SK-N-SH (cell line): ENCODE data around the gene NKX2-3. TPM values are rescaled to one million over a fixed set of nuclear protein-coding genes. Genes with fewer than 3 reads are reported as not detected.

Experiments used
- CTCF ChIA-PET: fragments of 300-600, 350-600 bp; formaldehyde crosslinking; extraction: SDS; loops from one replicate; lab custom pipeline; 2021; lab: Yijun Ruan, JAX
- POLR2A ChIA-PET: fragments of 350-600 bp; sonication (Branson Sonifier 250); formaldehyde crosslinking; extraction: SDS; loops from one replicate; lab custom pipeline; 2020; ENCODE audit warnings: antibody characterized with exemption, inconsistent platforms; lab: Yijun Ruan, JAX
- DNase-seq: peaks from one replicate; pipeline ENCODE4 v3.0.0; 2012
- H2AFZ ChIP-seq: fragments of 200-600 bp; sonication (generic); 2 replicates; pipeline ENCODE4 v1.8.1; 2016; ENCODE audit warnings: antibody characterized with exemption, mild to moderate bottlenecking, low read depth
- H3F3A ChIP-seq: fragments of 200-600 bp; sonication (generic); replicated peaks from 2 replicates; pipeline ENCODE3; 2016; ENCODE audit warnings: antibody characterized with exemption, mild to moderate bottlenecking; ENCODE audit not compliant: insufficient read depth
- H3K27ac ChIP-seq, 2 experiments: fragments of 200-500 bp in 1 of 2; fragments of 200-600 bp in 1 of 2; sonication (Bioruptor generic) in 1 of 2; sonication (generic), shearing (Covaris generic) in 1 of 2; 2 replicates each; pipeline versions ENCODE4 v1.5.1 to v1.6.1; 2014 to 2016; ENCODE audit warnings: low read depth in 2 of 2, inconsistent platforms in 1 of 2, low read length in 1 of 2, mild to moderate bottlenecking in 1 of 2, mixed read lengths in 1 of 2
- H3K27me3 ChIP-seq: fragments of 200-600 bp; sonication (generic), shearing (Covaris generic); 2 replicates; pipeline ENCODE4 v1.6.1; 2016; ENCODE audit warnings: mixed run types; ENCODE audit not compliant: insufficient read depth
- H3K36me3 ChIP-seq, 2 experiments: fragments of 200-500 bp in 1 of 2; fragments of 200-600 bp in 1 of 2; sonication (Bioruptor generic) in 1 of 2; sonication (generic) in 1 of 2; replicated peaks in 1 of 2; 2 replicates each; pipeline versions ENCODE3 to v1.5.1; 2014 to 2016; ENCODE audit warnings: low read length in 1 of 2, mild to moderate bottlenecking in 1 of 2; ENCODE audit not compliant: insufficient read depth in 2 of 2, control insufficient read depth in 1 of 2
- H3K4me1 ChIP-seq, 2 experiments: fragments of 200-500 bp in 1 of 2; fragments of 200-600 bp in 1 of 2; sonication (Bioruptor generic) in 1 of 2; sonication (generic), shearing (Covaris generic) in 1 of 2; 2 replicates each; pipeline versions ENCODE4 v1.5.1 to v1.6.1; 2014 to 2016; ENCODE audit warnings: low read depth in 1 of 2, low read length in 1 of 2, mixed run types in 1 of 2; ENCODE audit not compliant: insufficient read depth in 2 of 2, control insufficient read depth in 1 of 2
- H3K4me2 ChIP-seq: fragments of 200-600 bp; sonication (generic), shearing (Covaris generic); 2 replicates; pipeline ENCODE4 v1.6.1; 2017; ENCODE audit warnings: mixed run types
- H3K4me3 ChIP-seq, 2 experiments: fragments of 200-500 bp in 1 of 2; fragments of 200-600 bp in 1 of 2; sonication (Bioruptor generic) in 1 of 2; sonication (generic), shearing (Covaris generic) in 1 of 2; 2 replicates each; pipeline versions ENCODE4 v1.5.1 to v1.8.1; 2014 to 2016; ENCODE audit warnings: low read depth in 2 of 2, inconsistent platforms in 1 of 2, low read length in 1 of 2, mild to moderate bottlenecking in 1 of 2, mixed read lengths in 1 of 2, moderate library complexity in 1 of 2
- H3K79me2 ChIP-seq: fragments of 200-600 bp; sonication (generic); 2 replicates; pipeline ENCODE4 v1.8.1; 2017; ENCODE audit warnings: mild to moderate bottlenecking; ENCODE audit not compliant: insufficient read depth
- H3K9ac ChIP-seq: fragments of 200-600 bp; sonication (generic); 2 replicates; pipeline ENCODE4 v1.6.1; 2017; ENCODE audit warnings: mixed run types
- H3K9me2 ChIP-seq: fragments of 200-600 bp; sonication (generic); 2 replicates; pipeline ENCODE4 v1.6.1; 2017; ENCODE audit warnings: mixed run types
- H3K9me3 ChIP-seq: fragments of 200-600 bp; sonication (generic); 2 replicates; pipeline ENCODE4 v1.6.1; 2017; ENCODE audit warnings: mixed run types, mild to moderate bottlenecking, moderate library complexity
- H4K20me1 ChIP-seq: fragments of 200-600 bp; sonication (generic); 2 replicates; pipeline ENCODE4 v1.6.1; 2017; ENCODE audit warnings: mild to moderate bottlenecking, mixed run types; ENCODE audit not compliant: insufficient read depth
- EP300 ChIP-seq, 2 experiments: IDR thresholded peaks; 2 replicates each; pipeline versions ENCODE4 v1.4.0 to v1.6.1; 2012; ENCODE audit warnings: borderline replicate concordance in 1 of 2, low read depth in 1 of 2, low read length in 1 of 2
- EZH2phosphoT487 ChIP-seq: fragments of 200-600 bp; sonication (generic); IDR thresholded peaks from 2 replicates; pipeline ENCODE4 v1.6.1; 2017; ENCODE audit warnings: low read depth, mixed run types, mild to moderate bottlenecking, antibody characterized with exemption, moderate library complexity, borderline replicate concordance
- FOXJ3 ChIP-seq: sonication (generic); formaldehyde crosslinking; IDR thresholded peaks from 2 replicates; pipeline ENCODE4 v1.5.1; 2020; ENCODE audit warnings: mild to moderate bottlenecking, missing genetic modification reagents
- FOXM1 ChIP-seq: IDR thresholded peaks from 2 replicates; pipeline ENCODE4 v1.4.0; 2012; ENCODE audit warnings: low read depth, mild to moderate bottlenecking
- GATA2 ChIP-seq: sonication (generic); formaldehyde crosslinking; IDR thresholded peaks from 2 replicates; pipeline ENCODE4 v1.5.0; 2020; ENCODE audit warnings: mild to moderate bottlenecking, missing genetic modification reagents
- MEF2A ChIP-seq: IDR thresholded peaks from 2 replicates; pipeline ENCODE4 v1.4.0; 2012; ENCODE audit warnings: low read depth, borderline replicate concordance
- MXI1 ChIP-seq: IDR thresholded peaks from 2 replicates; pipeline ENCODE4 v1.6.1; 2012; ENCODE audit warnings: mild to moderate bottlenecking, low read depth, low read length, improper control_type of control experiment
- RXRA ChIP-seq: IDR thresholded peaks from 2 replicates; pipeline ENCODE4 v1.4.0; 2012; ENCODE audit warnings: low read depth, mild to moderate bottlenecking, borderline replicate concordance
- SIN3A ChIP-seq: IDR thresholded peaks from 2 replicates; pipeline ENCODE4 v1.6.1; 2012; ENCODE audit warnings: low read depth, mild to moderate bottlenecking, low read length, moderate library complexity, borderline replicate concordance
- SMC3 ChIP-seq: IDR thresholded peaks from 2 replicates; pipeline ENCODE4 v1.6.1; 2012; ENCODE audit warnings: low read depth, low read length, improper control_type of control experiment
- TAF1 ChIP-seq: IDR thresholded peaks from 2 replicates; pipeline ENCODE4 v1.6.1; 2012; ENCODE audit warnings: low read depth, mild to moderate bottlenecking, low read length, moderate library complexity, borderline replicate concordance
- WGBS: methylation state at CpG from one replicate; pipeline ENCODE4 v1.1.6; 2017; ENCODE audit warnings: low lambda C conversion rate; 5-methylcytosine and 5-hydroxymethylcytosine counted together
- polyA plus RNA-seq, 3 experiments: library from polyadenylated mRNA; depleted of rRNA; stranded (reverse); fragments of >200 nt; gene quantifications; 2 replicates each; pipeline ENCODE4 v1.2.3, GENCODE V29; 2012
- TF ChIP-seq, protein P1 (sequence below): IDR thresholded peaks from 2 replicates; pipeline ENCODE4 v1.6.1; 2012; ENCODE audit warnings: mild to moderate bottlenecking, low read depth, low read length, moderate library complexity
- TF ChIP-seq, protein P2 (sequence below): IDR thresholded peaks from 2 replicates; pipeline ENCODE4 v1.4.0; 2012; ENCODE audit warnings: low read depth, borderline replicate concordance
- TF ChIP-seq, protein P3 (sequence below): fragments of 200-600 bp; sonication (generic); IDR thresholded peaks from 2 replicates; pipeline ENCODE4 v1.6.1; 2017; ENCODE audit warnings: antibody characterized with exemption, mild to moderate bottlenecking, moderate library complexity
- TF ChIP-seq, protein P4 (sequence below): fragments of 150-350 bp; IDR thresholded peaks from 2 replicates; pipeline ENCODE4 v1.6.1; 2017; ENCODE audit warnings: antibody characterized with exemption, low read length, low read depth, borderline replicate concordance
- TF ChIP-seq, protein P5 (sequence below): IDR thresholded peaks from 2 replicates; pipeline ENCODE4 v1.4.0; 2012; ENCODE audit warnings: low read depth, borderline replicate concordance

Gene NKX2-3
- polyA plus RNA-seq, 1 of the 3 experiments (the other 2 are of a cell fraction): not detected

DNA sequence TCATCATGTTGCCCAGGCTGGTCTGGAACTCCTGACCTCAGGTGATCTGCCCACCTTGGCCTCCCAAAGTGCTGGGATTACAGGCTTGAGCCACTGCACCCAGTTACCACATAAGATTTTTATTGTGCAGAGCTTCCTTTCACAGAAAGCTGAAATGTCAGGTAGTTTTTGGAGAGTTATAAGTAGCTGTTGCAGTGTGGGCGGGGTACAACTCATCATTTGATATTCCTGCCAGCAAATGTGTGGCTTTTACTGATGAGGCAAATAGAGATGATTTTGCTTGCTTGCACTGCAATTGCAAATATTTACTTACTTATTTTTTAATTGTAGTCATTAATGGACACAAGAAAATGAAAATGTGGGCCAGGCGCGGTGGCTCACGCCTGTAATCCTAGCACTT, 32.4 kb downstream of the NKX2-3 start:
- no peaks in the 10 kb centered on the region for H3K36me3 ChIP-seq
- no peak overlapping the region for H3K4me3 ChIP-seq
- H3K4me2 ChIP-seq: no peak overlapping the region
- H3F3A ChIP-seq: no peaks in the 10 kb centered on the region
- CTCF ChIA-PET: interaction anchor here (0.7 kb wide), 1 partner anchor 47 kb away, joined by 3 read pairs; no protein-coding TSS in a partner anchor
- H3K79me2 ChIP-seq: no peaks in the 10 kb centered on the region
- no peaks in the 10 kb centered on the region for H3K9me2 ChIP-seq
- H3K9me3 ChIP-seq: no peaks in the 10 kb centered on the region
- no peak overlapping the region for H2AFZ ChIP-seq
- H3K27me3 ChIP-seq: peaks cover 38% of the 10 kb centered on the region
- H3K9ac ChIP-seq: no peak overlapping the region
- TF ChIP-seq FOXJ3 (CRISPR knock-in tag) (no peak), MEF2A (no peak), EP300 (IDR thresholded peaks at IDR 0.05; ENCODE audit: borderline replicate concordance in 1 of 2, low read depth in 1 of 2, low read length in 1 of 2) (no peak), GATA2 (CRISPR knock-in tag) (no peak), TAF1 (no peak), FOXM1 (no peak), MXI1 (no peak), SMC3 (no peak), SIN3A (no peak), EZH2phosphoT487 (no peak), RXRA (no peak)
- TF ChIP-seq, protein P1, sequence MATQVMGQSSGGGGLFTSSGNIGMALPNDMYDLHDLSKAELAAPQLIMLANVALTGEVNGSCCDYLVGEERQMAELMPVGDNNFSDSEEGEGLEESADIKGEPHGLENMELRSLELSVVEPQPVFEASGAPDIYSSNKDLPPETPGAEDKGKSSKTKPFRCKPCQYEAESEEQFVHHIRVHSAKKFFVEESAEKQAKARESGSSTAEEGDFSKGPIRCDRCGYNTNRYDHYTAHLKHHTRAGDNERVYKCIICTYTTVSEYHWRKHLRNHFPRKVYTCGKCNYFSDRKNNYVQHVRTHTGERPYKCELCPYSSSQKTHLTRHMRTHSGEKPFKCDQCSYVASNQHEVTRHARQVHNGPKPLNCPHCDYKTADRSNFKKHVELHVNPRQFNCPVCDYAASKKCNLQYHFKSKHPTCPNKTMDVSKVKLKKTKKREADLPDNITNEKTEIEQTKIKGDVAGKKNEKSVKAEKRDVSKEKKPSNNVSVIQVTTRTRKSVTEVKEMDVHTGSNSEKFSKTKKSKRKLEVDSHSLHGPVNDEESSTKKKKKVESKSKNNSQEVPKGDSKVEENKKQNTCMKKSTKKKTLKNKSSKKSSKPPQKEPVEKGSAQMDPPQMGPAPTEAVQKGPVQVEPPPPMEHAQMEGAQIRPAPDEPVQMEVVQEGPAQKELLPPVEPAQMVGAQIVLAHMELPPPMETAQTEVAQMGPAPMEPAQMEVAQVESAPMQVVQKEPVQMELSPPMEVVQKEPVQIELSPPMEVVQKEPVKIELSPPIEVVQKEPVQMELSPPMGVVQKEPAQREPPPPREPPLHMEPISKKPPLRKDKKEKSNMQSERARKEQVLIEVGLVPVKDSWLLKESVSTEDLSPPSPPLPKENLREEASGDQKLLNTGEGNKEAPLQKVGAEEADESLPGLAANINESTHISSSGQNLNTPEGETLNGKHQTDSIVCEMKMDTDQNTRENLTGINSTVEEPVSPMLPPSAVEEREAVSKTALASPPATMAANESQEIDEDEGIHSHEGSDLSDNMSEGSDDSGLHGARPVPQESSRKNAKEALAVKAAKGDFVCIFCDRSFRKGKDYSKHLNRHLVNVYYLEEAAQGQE: no peak
- TF ChIP-seq, protein P2, sequence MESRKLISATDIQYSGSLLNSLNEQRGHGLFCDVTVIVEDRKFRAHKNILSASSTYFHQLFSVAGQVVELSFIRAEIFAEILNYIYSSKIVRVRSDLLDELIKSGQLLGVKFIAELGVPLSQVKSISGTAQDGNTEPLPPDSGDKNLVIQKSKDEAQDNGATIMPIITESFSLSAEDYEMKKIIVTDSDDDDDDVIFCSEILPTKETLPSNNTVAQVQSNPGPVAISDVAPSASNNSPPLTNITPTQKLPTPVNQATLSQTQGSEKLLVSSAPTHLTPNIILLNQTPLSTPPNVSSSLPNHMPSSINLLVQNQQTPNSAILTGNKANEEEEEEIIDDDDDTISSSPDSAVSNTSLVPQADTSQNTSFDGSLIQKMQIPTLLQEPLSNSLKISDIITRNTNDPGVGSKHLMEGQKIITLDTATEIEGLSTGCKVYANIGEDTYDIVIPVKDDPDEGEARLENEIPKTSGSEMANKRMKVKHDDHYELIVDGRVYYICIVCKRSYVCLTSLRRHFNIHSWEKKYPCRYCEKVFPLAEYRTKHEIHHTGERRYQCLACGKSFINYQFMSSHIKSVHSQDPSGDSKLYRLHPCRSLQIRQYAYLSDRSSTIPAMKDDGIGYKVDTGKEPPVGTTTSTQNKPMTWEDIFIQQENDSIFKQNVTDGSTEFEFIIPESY: no peak
- TF ChIP-seq, protein P3, sequence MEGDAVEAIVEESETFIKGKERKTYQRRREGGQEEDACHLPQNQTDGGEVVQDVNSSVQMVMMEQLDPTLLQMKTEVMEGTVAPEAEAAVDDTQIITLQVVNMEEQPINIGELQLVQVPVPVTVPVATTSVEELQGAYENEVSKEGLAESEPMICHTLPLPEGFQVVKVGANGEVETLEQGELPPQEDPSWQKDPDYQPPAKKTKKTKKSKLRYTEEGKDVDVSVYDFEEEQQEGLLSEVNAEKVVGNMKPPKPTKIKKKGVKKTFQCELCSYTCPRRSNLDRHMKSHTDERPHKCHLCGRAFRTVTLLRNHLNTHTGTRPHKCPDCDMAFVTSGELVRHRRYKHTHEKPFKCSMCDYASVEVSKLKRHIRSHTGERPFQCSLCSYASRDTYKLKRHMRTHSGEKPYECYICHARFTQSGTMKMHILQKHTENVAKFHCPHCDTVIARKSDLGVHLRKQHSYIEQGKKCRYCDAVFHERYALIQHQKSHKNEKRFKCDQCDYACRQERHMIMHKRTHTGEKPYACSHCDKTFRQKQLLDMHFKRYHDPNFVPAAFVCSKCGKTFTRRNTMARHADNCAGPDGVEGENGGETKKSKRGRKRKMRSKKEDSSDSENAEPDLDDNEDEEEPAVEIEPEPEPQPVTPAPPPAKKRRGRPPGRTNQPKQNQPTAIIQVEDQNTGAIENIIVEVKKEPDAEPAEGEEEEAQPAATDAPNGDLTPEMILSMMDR: no peak
- TF ChIP-seq, protein P4, sequence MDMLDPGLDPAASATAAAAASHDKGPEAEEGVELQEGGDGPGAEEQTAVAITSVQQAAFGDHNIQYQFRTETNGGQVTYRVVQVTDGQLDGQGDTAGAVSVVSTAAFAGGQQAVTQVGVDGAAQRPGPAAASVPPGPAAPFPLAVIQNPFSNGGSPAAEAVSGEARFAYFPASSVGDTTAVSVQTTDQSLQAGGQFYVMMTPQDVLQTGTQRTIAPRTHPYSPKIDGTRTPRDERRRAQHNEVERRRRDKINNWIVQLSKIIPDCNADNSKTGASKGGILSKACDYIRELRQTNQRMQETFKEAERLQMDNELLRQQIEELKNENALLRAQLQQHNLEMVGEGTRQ: no peak
- TF ChIP-seq, protein P5, sequence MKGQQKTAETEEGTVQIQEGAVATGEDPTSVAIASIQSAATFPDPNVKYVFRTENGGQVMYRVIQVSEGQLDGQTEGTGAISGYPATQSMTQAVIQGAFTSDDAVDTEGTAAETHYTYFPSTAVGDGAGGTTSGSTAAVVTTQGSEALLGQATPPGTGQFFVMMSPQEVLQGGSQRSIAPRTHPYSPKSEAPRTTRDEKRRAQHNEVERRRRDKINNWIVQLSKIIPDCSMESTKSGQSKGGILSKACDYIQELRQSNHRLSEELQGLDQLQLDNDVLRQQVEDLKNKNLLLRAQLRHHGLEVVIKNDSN: no peak
- no peak overlapping the region for H3K27ac ChIP-seq
- DNase-seq: no peak
- 58% methylated on average over 4 of the region's 4 CpGs for WGBS
- H4K20me1 ChIP-seq: no peaks in the 10 kb centered on the region
- POLR2A ChIA-PET: no interaction called here
- no peaks in the 10 kb centered on the region for H3K4me1 ChIP-seq
